Urinary bladder (tissue), 4 donors: Measurements from ENCODE around the gene MPC1L. TPM values are rescaled to one million over a fixed set of nuclear protein-coding genes. Genes with fewer than 3 reads are reported as not detected.
"Not testable (repeated sequence)": the region's sequence is repeated elsewhere in the genome, so short reads cannot be mapped to it uniquely, and the experiment has no call there.

Experiments
- DNase-seq: peaks from one replicate; pipeline ENCODE4 v3.0.0-alpha.2; 2015; ENCODE audit errors: extremely low spot score
- H3K27ac ChIP-seq: one replicate; pipeline ENCODE4 v1.5.1; 2013; ENCODE audit warnings: low read depth, mild to moderate bottlenecking, moderate library complexity
- H3K36me3 ChIP-seq: one replicate; pipeline ENCODE4 v1.6.1; 2013; ENCODE audit warnings: mild to moderate bottlenecking, moderate library complexity; ENCODE audit not compliant: insufficient read depth
- H3K4me1 ChIP-seq: one replicate; pipeline ENCODE4 v1.6.1; 2013; ENCODE audit warnings: mild to moderate bottlenecking, moderate library complexity; ENCODE audit not compliant: insufficient read depth
- H3K4me3 ChIP-seq: one replicate; pipeline ENCODE4 v1.5.1; 2013; ENCODE audit warnings: low read depth, low read length
- WGBS: extraction: QIAGEN DNeasy Blood & Tissue Kit; methylation state at CpG from one replicate; pipeline ENCODE4 v1.1.7; 2013; 5-methylcytosine and 5-hydroxymethylcytosine counted together
- polyA plus RNA-seq: library from polyadenylated mRNA; stranded (reverse); fragments of 200-250 nt; gene quantifications from one replicate; pipeline ENCODE4 v1.2.3, GENCODE V29; 2013
- total RNA-seq: library from RNA; depleted of rRNA; stranded (reverse); fragments of >200 nt; gene quantifications from one replicate; pipeline ENCODE4 v1.2.3, GENCODE V29; 2014
- donor health status: healthy with polysubstance abuse.
- donor health status: healthy.

The MPC1L gene
- total RNA-seq (not detected), polyA plus RNA-seq (not detected)

- WGBS, result 94% methylated on average over 38 of the region's 38 CpGs
- no peaks in the 10 kb centered on the region for H3K36me3 ChIP-seq
- H3K4me3 ChIP-seq, result no peak within 1 kb of the TSS
- no peak within 1 kb of the TSS for H3K27ac ChIP-seq
- no peaks in the 10 kb centered on the region for H3K4me1 ChIP-seq
- DNase-seq, result no peak
Measured at GRCh38 chrX:40623139-40623536, at the start of gene MPC1L. MPC1L (plus strand) TSS chrX:40623428; CDS start chrX:40623566, 138 bp downstream.

GRCh38 chrX:40573763-40574162 is 49.5 kb upstream of the MPC1L start:
- Histone ChIP-seq H3K36me3 (no peaks in the 10 kb centered on the region), H3K4me1 (no peaks in the 10 kb centered on the region), H3K27ac (no peak overlapping the region), H3K4me3 (no peak overlapping the region)
- 50% methylated on average over 2 of the region's 2 CpGs for WGBS
- DNase-seq, result no peak

GRCh38 chrX:40575411-40575810 is 47.8 kb upstream of the MPC1L start:
- 36% methylated on average over 2 of the region's 2 CpGs for WGBS
- not testable (repeated sequence) for DNase-seq, H3K4me3 ChIP-seq, H3K36me3 ChIP-seq, H3K27ac ChIP-seq, H3K4me1 ChIP-seq

GRCh38 chrX:40576291-40576690 is 46.9 kb upstream of the MPC1L start:
- no peak overlapping the region for H3K4me3 ChIP-seq
- DNase-seq, result no peak
- no peak overlapping the region for H3K27ac ChIP-seq
- H3K36me3 ChIP-seq, result no peaks in the 10 kb centered on the region
- 71% methylated on average over 3 of the region's 3 CpGs for WGBS
- no peaks in the 10 kb centered on the region for H3K4me1 ChIP-seq

GRCh38 chrX:40578039-40578695 is 45.1 kb upstream of the MPC1L start:
- no peaks in the 10 kb centered on the region for H3K4me1 ChIP-seq
- no peak overlapping the region for H3K27ac ChIP-seq
- H3K36me3 ChIP-seq, result no peaks in the 10 kb centered on the region
- H3K4me3 ChIP-seq, result no peak overlapping the region
- DNase-seq, result no peak
- WGBS, result 76% methylated on average over 7 of the region's 7 CpGs

- Histone ChIP-seq H3K4me3 (no peak overlapping the region), H3K27ac (no peak overlapping the region), H3K4me1 (no peaks in the 10 kb centered on the region), H3K36me3 (no peaks in the 10 kb centered on the region)
- WGBS, result 79% methylated on average over 3 of the region's 3 CpGs
- no peak for DNase-seq
Measured at GRCh38 chrX:40579141-40579540, 44.1 kb upstream of the MPC1L start.

- H3K27ac ChIP-seq, result peak overlapping the region; percentile 63
- WGBS, result 13% methylated on average over 12 of the region's 12 CpGs
- peak overlapping the region; percentile 40 for H3K4me3 ChIP-seq
- no peak for DNase-seq
- H3K36me3 ChIP-seq, result no peaks in the 10 kb centered on the region
- no peaks in the 10 kb centered on the region for H3K4me1 ChIP-seq
Measured at GRCh38 chrX:40579900-40580536, 43.2 kb upstream of the MPC1L start.

GRCh38 chrX:40580537-40581335 is 42.5 kb upstream of the MPC1L start, which contains the start of gene ATP6AP2:
ATP6AP2 (plus strand) TSS chrX:40580970; CDS start chrX:40581066, 96 bp downstream.
- Histone ChIP-seq H3K27ac (peak within 1 kb of the TSS; percentile 86), H3K4me3 (peak within 1 kb of the TSS; percentile 89), H3K4me1 (no peaks in the 10 kb centered on the region), H3K36me3 (no peaks in the 10 kb centered on the region)
- under 1% methylated on average over 88 of the region's 89 CpGs for WGBS
- DNase-seq, result peak; percentile 86

GRCh38 chrX:40581336-40581920 is 41.8 kb upstream of the MPC1L start:
- Histone ChIP-seq H3K36me3 (no peaks in the 10 kb centered on the region), H3K27ac (peak overlapping the region; percentile 86), H3K4me3 (peak overlapping the region; percentile 89), H3K4me1 (no peaks in the 10 kb centered on the region)
- no peak for DNase-seq
- 3% methylated on average over 15 of the region's 15 CpGs for WGBS

- not testable (repeated sequence) for H3K36me3 ChIP-seq, H3K27ac ChIP-seq, H3K4me1 ChIP-seq, H3K4me3 ChIP-seq, DNase-seq
- 94% methylated on average over 13 of the region's 13 CpGs for WGBS
Measured at GRCh38 chrX:40582178-40582577, 41.0 kb upstream of the MPC1L start.

GRCh38 chrX:40582811-40583210 is 40.4 kb upstream of the MPC1L start:
- Histone ChIP-seq H3K36me3 (no peaks in the 10 kb centered on the region), H3K4me3 (no peak overlapping the region), H3K27ac (no peak overlapping the region), H3K4me1 (no peaks in the 10 kb centered on the region)
- DNase-seq, result no peak
- WGBS, result 79% methylated on average over 2 of the region's 2 CpGs

GRCh38 chrX:40587623-40588022 is 35.6 kb upstream of the MPC1L start:
- not testable (repeated sequence) for H3K36me3 ChIP-seq, DNase-seq, H3K4me3 ChIP-seq, H3K4me1 ChIP-seq, H3K27ac ChIP-seq
- 55% methylated on average over 1 of the region's 1 CpG for WGBS

- not testable (repeated sequence) for H3K4me1 ChIP-seq, H3K4me3 ChIP-seq, H3K36me3 ChIP-seq, H3K27ac ChIP-seq, DNase-seq
- 93% methylated on average over 6 of the region's 6 CpGs for WGBS
Measured at GRCh38 chrX:40589616-40590321, 33.5 kb upstream of the MPC1L start.
